ENCODE data around the gene TMEM19. TPM values are rescaled to one million over a fixed set of nuclear protein-coding genes. Genes with fewer than 3 reads are reported as not detected.
A peak's percentile ranks its signal among the peaks of the same experiment; 100 is the strongest.

The TMEM19 gene
- total and polyA plus RNA-seq, 2 of the 8 experiments (the other 6 are each of a cell fraction or from before 2014, with no cell fraction given): 12.6 to 19.1 TPM

DNA sequence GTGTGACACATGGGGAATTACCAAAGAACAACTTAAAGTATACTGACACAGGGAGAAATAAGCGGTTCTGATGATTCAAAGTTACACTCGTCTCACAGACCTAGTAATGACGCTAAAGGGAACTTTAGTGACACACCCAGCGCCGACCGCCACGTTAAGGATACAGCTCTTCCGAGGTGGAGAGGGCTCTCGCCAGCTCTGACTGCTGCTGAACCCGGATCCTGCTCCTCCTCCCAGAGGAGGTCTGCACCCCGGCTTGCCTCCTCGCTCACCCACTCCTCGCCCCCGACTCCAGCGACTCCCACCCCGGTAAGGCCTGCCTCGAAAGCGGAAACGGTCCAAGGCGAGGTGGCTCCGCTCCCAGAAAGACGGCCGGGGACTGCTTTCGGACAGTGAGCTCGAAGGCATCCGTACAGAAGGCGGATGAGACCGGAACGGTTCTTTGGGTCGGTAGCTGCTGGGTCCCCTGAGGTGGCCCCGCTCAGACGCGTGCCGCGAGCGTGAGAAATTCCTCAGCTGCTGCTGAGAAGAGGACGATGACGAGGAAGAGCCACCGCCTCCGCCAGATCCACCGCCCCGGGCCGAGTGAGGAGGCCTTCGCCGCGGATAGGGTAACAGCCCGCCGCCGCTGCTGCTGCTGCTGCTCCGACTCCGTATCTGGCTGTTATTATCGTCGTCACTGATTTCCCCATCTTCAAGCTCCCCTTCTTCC is 22.9 kb upstream of the TMEM19 start:
- H3K9ac ChIP-seq (replicated peaks in 1 of 4; ENCODE audit: extremely low read depth in 1 of 4, low read depth in 3 of 4, low read length in 3 of 4): peak overlapping the region; percentile 92 to 99 (median 98)
- peaks cover 0 to 58% of the 10 kb centered on the region in 2 experiments; a peak in 3 of 4 replicates for H3K79me2 ChIP-seq (ENCODE audit: control insufficient read depth in 1 of 2, insufficient read depth in 2 of 2, low read length in 2 of 2)
- peak overlapping the region; percentile 94 for H3K27ac ChIP-seq (ENCODE audit: low read depth, low read length)
- H3K4ac ChIP-seq (replicated peaks; ENCODE audit: insufficient read length, low read depth, low read length): peak overlapping the region; percentile 62
- peaks cover 6% of the 10 kb centered on the region; the same call in 1 of the 2 replicates for H3K23me2 ChIP-seq (ENCODE audit: low read depth, low read length)
- no peak overlapping the region for H3K23ac ChIP-seq (ENCODE audit: insufficient read length)
- FAIRE-seq (no peak), DNase-seq (ENCODE audit: low read depth in 1 of 2, low spot score in 2 of 2) (peak in 1 of 2 experiments; percentile 77)
- no peak overlapping the region for H2AK5ac ChIP-seq (ENCODE audit: low read depth, low read length)
- H4K20me1 ChIP-seq (replicated peaks in 1 of 2; ENCODE audit: control insufficient read depth in 1 of 2, insufficient read depth in 2 of 2, low read length in 2 of 2): peaks cover 4 to 7% of the 10 kb centered on the region in 2 experiments
- no peak overlapping the region for H2BK15ac ChIP-seq (ENCODE audit: low read length)
- no peaks in the 10 kb centered on the region; a peak in 1 of 7 replicates for H3K4me1 ChIP-seq (replicated peaks in 1 of 4; ENCODE audit: control insufficient read depth in 3 of 4, insufficient read depth in 4 of 4, low read length in 3 of 4)
- peak overlapping the region; percentile 82; the same call in 1 of the 2 replicates for H2BK12ac ChIP-seq (ENCODE audit: low read depth, low read length)
- ChIA-PET CTCF (ENCODE audit: partially characterized antibody) (interaction anchor here (0.7 to 3.7 kb wide), 9 partner anchors 16 to 91 kb away, joined by 3 to 21 read pairs (median 4); partner anchors contain the start of genes RAB21 and TMEM19), POLR2A (ENCODE audit: partially characterized antibody) (interaction anchor here (0.9 to 4.5 kb wide), 19 partner anchors 12 to 96 kb away, joined by 3 to 81 read pairs (median 4); partner anchors contain the start of genes RAB21 and TMEM19)
- H2BK5ac ChIP-seq (ENCODE audit: low read depth, low read length): peak overlapping the region; percentile 85
- no peaks in the 10 kb centered on the region for H3K27me3 ChIP-seq (replicated peaks in 1 of 4; ENCODE audit: control insufficient read depth in 3 of 4, extremely low read depth in 1 of 4, insufficient read depth in 3 of 4, low read length in 3 of 4)
- H3K56ac ChIP-seq (replicated peaks; ENCODE audit: insufficient read length, low read depth, low read length): peak overlapping the region; percentile 27
- 3% methylated on average over 53 of the region's 53 CpGs; no CpG with 5 or more reads in 1 of the 2 experiments for WGBS, 2 experiments (ENCODE audit: extremely low coverage in 1 of 2, insufficient coverage in 1 of 2, insufficient read length in 1 of 2, insufficient replicate concordance in 2 of 2, low coverage in 1 of 2, low lambda C conversion rate in 2 of 2, missing lambda C conversion rate in 1 of 2)
- peak overlapping the region; percentile 21; the same call in 1 of the 2 replicates for H2AFZ ChIP-seq (ENCODE audit: low read length)
- H3K4me3 ChIP-seq (ENCODE audit: extremely low read depth in 1 of 4, insufficient read depth in 2 of 4, low read depth in 3 of 4, low read length in 4 of 4): peak overlapping the region; percentile 84 to 98 (median 94)
- H2BK120ac ChIP-seq (replicated peaks; ENCODE audit: low read depth, low read length): no peak overlapping the region
- H4K5ac ChIP-seq (ENCODE audit: insufficient read length, low read depth, low read length): no peak overlapping the region
- H4K91ac ChIP-seq (replicated peaks; ENCODE audit: insufficient read length, low read length): no peak overlapping the region
- H4K8ac ChIP-seq (ENCODE audit: extremely low read depth, insufficient read depth, low read length): peak overlapping the region; percentile 95; the same call in 1 of the 2 replicates
- H3K79me1 ChIP-seq (ENCODE audit: low read depth, low read length): no peaks in the 10 kb centered on the region
- no peaks in the 10 kb centered on the region for H3K9me3 ChIP-seq (ENCODE audit: insufficient read depth in 2 of 2, low read depth in 1 of 2, low read length in 1 of 2)
- H3K4me2 ChIP-seq (ENCODE audit: insufficient read depth in 1 of 2, low read depth in 2 of 2, low read length in 2 of 2): peak overlapping the region; percentile 68 to 87
- H3K36me3 ChIP-seq (ENCODE audit: control insufficient read depth in 2 of 4, insufficient read depth in 4 of 4, low read length in 3 of 4): peaks cover 6 to 23% (median 11%) of the 10 kb centered on the region in 4 experiments; a peak in 7 of 8 replicates
- no peak overlapping the region for H2BK20ac ChIP-seq (ENCODE audit: low read length)
- H3K14ac ChIP-seq (ENCODE audit: insufficient read length): no peak overlapping the region
- peak overlapping the region; percentile 22; the same call in 1 of the 2 replicates for H3K18ac ChIP-seq (ENCODE audit: extremely low read depth, low read length)
- TF ChIP-seq POLR2AphosphoS5 (IDR thresholded peaks at IDR 0.05; ENCODE audit: low read depth, low read length) (peak; percentile 47; the same call in 1 of the 2 replicates), SP1 (IDR thresholded peaks at IDR 0.05; ENCODE audit: low read depth, low read length) (no peak), RNF2 (IDR thresholded peaks at IDR 0.05; ENCODE audit: borderline replicate concordance, low read depth, low read length, missing control alignments, poor library complexity, severe bottlenecking) (no peak), SIX5 (IDR thresholded peaks at IDR 0.05; ENCODE audit: low read depth, low read length) (no peak), GTF2F1 (IDR thresholded peaks at IDR 0.05; ENCODE audit: borderline replicate concordance, low read depth, low read length) (no peak), TAF7 (optimal IDR thresholded peaks at IDR 0.05; ENCODE audit: borderline replicate concordance, low read depth, low read length) (no peak), KDM4A (IDR thresholded peaks at IDR 0.05; ENCODE audit: low read depth, low read length, severe bottlenecking) (peak; percentile 52), JUND (IDR thresholded peaks at IDR 0.05; ENCODE audit: low read length) (no peak), YY1 (IDR thresholded peaks at IDR 0.05; ENCODE audit: low read depth, low read length) (no peak), SP2 (IDR thresholded peaks at IDR 0.05; ENCODE audit: low read length) (no peak), KDM1A (IDR thresholded peaks at IDR 0.05; ENCODE audit: borderline replicate concordance, low read length) (no peak), RXRA (IDR thresholded peaks at IDR 0.05; ENCODE audit: insufficient read depth, low read depth, low read length) (no peak)

Measured in H1 (cell line).